ENCODE measurements around the gene PTPN7.

DNA sequence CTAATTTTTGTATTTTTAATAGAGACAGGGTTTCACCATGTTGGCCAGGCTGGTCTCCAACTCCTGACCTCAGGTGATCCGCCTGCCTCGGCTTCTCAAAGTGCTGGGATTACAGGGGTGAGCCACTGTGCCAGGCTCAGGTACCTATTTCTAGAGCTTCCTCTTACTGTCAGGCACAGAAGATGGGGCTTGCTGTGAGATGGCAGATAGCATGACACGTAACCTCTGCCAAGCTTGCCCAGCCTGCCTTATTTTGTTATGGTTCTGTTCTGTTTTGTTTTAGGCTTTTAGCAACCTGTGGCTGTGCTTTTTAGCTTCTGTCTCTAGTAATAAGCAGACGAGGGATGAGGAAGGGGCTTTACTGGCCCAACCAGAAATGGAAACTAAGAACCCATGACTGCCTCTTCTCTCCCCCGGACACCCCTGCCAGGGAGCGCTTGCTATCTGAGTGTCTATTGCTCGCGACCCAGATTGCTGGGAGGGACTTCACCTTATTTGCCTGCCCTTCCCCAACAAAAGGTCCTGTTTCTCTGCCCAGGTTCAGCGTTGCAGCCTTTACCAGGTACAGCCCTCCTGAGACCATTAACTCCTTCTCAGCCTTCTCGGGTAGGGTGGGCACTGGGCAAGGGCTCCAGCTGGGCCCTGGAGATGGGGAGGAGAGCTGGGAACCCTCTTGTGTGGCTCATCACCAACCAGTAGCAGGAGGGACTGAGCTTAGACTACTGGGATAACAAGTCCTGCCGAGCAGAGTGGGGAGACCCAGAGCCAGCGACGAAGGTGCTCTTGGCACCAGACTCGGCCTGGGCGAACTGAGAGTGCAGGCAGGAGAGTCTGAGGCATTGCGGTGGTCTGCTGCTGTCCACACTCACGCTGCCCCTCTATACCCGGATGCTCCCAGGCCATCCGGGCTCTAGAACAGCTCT, 19.7 kb upstream of the PTPN7 start:
- TF ChIP-seq, protein P1, sequence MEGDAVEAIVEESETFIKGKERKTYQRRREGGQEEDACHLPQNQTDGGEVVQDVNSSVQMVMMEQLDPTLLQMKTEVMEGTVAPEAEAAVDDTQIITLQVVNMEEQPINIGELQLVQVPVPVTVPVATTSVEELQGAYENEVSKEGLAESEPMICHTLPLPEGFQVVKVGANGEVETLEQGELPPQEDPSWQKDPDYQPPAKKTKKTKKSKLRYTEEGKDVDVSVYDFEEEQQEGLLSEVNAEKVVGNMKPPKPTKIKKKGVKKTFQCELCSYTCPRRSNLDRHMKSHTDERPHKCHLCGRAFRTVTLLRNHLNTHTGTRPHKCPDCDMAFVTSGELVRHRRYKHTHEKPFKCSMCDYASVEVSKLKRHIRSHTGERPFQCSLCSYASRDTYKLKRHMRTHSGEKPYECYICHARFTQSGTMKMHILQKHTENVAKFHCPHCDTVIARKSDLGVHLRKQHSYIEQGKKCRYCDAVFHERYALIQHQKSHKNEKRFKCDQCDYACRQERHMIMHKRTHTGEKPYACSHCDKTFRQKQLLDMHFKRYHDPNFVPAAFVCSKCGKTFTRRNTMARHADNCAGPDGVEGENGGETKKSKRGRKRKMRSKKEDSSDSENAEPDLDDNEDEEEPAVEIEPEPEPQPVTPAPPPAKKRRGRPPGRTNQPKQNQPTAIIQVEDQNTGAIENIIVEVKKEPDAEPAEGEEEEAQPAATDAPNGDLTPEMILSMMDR (IDR thresholded peaks at IDR 0.05): no peak
- TF ChIP-seq POLR2AphosphoS5 (IDR thresholded peaks at IDR 0.05; ENCODE audit: insufficient read depth in 1 of 2, low read depth in 1 of 2): no peak
